Measurements from ENCODE around the gene ATP9A.
"Not testable (repeated sequence)": the region's sequence is repeated elsewhere in the genome, so short reads cannot be mapped to it uniquely, and the experiment has no call there.

Gene ATP9A

DNA sequence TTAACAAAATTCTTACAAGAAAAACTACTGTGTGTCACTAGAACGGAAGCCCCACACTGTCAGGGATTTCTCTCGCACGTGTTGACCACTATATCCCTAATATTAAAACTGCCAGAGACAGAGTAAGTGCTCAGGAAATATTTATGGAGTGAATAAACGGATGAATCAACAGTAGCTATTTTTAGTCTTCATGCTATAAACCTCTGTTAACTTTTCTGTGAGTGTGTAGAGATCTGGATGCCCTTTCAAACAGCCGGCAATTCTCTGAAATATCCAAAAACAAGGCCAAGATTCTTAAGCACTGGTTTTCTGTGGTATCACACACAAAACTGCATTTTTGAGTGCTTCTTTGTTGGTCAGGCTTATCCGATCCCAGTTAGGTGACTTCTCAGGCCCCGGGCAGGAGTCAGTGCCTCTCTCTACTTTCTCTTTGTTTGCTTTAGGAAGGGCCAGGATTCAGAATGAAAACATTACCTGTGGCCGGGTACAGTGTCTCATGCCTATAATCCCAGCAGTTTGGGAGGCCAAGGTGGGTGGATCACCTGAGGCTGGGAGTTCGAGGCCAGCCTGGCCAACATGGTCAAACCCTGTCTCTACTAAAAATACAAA is 15.7 kb downstream of the ATP9A start:
- no peak for DNase-seq

DNA sequence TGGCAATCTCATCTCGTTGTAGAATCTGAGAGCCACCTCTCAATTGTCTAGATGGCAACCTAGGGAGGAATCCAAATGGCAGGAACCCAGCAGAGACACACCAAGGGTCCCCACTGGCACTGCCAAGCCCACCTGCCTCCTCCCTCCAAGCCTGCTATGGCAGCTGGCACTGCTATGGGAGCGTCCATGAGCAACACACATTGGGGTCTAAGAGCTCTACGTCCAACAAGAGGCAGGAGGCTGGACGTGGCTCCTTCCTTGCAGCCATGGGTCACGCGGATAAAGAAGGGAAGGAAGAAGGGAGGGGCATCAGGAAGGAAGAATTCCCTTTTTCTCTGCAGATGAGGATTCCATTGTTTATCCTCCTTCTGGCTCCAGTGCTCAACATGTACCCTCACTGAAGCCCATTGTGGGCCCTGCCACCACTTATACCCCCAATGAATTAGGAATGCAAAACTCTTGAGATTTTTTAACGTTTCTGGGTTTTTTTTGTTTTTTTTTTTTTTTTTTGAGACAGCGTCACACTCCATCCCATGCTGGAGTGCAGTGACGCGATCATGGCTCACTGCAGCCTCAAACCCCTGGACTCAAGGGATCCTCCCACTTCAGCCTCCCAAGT is 17.3 kb downstream of the ATP9A start:
- DNase-seq, result no peak

DNA sequence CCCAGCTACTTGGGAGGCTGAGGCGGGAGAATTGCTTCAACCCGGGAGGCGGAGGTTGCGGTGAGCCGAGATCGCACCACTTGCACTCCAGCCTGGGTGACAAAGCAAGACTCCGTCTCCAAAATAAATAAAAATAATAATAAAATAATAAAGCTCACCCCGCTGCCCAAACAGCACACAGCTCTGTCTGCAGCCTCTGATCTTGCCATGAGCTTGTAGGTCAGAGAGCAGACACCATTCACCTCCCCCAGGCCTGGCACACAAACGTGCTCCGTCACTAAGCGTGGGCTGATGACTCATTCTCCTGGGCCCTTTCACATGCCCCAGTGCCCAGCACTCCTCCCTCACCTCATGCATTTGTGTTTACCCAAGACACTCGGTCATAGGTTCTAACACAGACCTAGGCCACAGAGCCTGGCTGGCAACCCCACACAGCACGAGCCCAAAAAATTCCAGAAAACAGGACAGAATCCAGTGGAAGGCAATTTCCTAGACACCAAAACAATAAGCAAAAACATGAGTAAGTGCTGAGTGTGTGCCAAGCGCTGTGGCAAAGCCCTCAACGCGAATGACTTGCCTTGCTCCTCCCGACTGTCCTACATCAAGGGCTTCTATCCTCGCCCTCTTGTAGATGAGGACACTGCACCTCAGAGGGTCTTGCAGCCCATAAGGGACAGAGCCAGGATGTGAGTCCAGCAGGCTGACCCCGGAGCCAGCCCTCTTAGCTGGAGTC is 18.0 kb downstream of the ATP9A start:
- no peak for DNase-seq

DNA sequence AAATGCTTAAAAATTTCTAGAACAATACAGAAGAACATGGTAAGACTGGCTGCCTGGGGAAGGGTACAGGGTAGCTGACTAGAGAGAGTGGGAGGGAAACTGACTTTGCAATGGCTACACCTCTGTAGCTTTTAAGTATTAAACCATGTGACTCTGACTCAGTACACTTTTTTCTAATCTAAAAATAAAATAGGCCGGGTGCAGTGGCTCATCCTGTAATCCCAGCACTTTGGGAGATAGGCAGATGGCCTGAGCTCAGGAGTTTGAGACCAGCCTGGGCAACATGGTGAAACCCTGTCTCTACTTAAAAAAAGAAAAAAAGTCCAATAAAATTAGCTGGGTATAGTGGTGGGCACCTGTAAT is 18.5 kb downstream of the ATP9A start:
- DNase-seq, result no peak

DNA sequence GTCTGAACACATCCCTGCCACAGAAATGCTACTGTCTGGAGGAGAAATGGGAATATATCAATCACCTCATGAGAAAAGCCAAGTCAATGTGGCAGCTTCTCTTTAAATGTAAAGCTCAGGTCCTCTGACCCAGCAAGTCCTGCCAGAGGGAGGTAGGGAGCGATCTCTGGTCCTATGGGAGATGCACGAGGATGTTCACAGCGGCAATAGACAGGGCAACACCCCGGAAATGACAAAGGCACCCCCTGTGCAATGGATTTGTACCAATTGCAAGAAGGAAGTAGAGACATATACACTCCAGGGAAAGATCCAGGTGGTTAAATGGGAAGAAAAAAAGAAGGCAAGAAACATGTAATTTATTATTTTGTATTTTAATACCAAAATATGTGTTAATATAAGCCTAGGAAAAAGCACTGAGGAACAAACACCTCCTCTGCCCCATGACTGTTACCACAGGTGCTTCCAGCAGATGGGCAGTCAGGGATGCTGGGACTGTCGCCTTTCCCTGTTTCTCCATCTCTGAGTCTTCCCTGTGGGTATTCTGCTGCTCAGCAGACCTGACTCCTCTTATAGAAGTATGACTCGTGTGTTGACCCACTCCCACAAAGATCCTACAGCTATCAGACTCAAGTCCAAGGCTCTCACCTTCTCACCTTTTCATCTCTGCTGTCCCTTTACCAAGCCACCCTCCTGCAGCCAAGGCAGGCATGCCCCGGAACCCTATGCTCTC is 20.8 kb downstream of the ATP9A start:
- DNase-seq, result no peak

DNA sequence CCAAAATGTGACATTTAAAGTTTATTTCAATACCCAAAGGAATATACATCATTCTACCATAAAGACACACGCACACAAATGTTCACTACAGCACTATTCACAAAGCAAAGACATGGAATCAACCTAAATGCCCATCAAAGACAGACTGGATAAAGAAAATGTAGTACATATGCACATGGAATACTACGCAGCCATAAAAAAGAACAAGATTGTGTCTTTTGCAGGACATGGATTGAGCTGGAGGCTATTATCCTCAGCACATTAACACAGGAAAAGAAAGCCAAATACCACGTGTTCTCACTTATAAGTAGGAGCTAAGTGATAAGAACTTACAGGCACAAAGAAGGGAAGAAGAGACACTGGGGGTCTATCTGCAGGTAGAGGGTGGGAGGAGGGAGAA is 22.4 kb downstream of the ATP9A start:
- DNase-seq, result no peak

DNA sequence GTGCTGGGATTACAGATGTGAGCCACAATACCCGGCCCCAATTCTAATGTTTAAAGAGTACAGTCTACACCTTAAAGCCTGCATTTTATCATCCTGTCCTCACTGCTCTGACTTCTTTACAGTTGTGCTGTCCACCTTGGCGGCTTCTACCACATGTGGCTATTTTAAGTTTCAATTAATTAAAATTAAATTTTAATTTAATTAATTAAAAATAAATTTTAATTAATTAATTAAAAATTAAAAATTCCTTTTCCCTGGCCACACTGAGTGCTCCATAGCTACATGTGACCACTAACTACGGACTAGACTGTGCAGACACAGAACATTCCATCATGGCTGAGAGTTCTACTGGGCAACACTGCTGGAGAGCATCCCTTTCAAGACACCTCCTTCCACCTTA is 27.4 kb downstream of the ATP9A start:
- DNase-seq, result no peak

DNA sequence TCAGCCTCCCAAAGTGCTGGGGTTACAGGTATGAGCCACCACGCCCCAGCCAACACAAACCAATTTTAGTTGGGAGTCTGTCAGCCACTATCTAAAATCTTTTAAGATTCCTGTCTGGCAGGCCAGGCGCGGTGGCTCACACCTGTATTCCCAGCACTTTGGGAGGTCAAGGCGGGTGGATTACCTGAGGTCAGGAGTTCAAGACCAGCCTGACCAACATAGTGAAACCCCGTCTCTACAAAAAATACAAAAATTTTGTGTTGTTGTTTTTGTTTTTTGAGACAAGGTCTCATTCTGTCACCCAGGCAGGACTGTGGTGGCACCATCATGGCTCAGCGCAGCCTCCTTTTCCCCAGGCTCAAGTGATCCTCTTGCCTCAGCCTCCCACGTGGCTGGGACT is 27.9 kb downstream of the ATP9A start:
- DNase-seq, result not testable (repeated sequence)

DNA sequence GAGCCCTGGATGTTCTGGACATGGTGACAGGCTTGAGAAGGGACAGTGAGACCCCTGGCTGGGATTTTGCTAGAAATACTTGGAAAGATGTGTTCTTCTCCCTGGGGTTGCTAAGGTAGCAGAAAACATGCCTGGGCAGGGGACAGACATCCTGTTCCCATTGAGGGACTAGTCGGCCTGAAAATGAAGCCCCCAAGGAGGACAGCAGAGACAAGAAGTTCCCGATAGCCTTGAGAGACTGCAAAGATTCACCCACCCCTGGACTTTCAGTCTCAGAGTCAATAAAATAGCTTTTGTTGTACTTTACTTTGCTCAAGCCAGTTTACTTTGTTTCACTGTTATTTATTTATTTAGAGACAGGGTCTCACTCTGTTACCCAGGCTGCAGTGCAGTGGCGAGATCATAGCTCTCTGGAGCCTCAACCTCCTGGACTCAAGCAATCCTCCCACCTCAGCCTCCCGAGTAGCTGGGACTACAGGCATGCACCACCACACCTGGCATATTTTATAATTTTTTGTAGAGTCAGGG is 28.4 kb downstream of the ATP9A start:
- DNase-seq, result no peak

DNA sequence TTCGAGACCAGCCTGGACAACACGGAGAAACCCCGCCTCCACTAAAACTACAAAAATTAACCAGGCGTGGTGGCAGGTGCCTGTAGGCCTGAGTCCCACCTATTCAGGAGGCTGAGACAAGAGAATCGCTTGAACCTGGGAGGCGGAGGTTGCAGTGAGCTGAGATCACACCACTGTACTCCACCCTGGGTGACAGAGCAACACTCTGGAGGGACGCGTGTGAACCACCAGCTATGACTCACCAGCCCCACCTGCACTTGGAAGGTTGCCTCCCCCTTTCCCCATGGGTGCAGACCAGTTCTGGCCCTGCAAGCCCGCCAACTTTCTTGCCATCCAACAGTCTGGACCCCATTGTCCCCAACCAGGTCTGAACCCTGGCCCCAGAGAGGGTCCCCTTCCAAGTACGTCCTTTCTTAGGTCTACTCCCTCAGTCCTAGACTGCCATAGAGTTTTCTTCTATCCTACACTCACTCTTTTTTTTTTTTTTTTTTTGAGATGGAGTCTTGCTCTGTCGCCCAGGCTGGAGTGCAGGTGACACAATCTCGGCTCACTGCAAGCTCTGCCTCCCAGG is 29.2 kb downstream of the ATP9A start:
- no peak for DNase-seq

DNA sequence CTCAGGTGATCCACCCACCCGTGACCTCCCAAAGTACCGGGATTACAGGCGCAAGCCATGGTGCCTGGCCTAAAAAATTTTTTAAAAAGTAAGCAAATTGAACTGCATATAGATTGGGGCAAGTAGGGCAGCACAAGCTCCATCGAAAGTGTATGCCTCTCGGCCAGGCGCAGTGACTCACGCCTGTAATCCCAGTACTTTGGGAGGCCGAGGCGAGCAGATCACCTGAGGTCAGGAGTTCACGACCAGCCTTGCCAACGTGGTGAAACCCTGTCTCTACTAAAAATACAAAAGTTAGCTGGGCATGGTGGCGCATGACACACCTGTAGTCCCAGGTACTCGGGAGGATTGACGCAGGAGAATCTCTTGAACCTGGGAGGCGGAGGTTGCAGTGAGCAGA is 29.9 kb downstream of the ATP9A start:
- not testable (repeated sequence) for DNase-seq

DNA sequence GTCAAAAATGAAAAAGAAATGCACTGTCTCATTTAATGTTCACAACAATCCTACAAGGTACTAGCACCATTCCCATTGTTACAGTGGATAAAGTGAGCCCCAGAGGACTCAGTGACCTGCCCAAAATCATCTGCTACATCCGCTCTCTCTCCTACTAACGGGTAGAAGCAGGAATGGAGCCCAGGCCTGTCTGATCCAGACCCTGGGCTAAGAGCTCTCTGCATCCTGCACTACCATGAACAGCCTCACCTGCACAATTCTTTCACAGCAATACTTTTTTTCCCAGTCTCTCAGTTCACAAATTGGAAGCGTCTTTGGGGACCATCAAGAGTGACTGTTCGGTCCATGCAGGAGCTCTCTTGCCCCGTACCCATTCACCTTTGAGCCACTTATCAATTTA is 31.2 kb downstream of the ATP9A start:
- DNase-seq, result no peak

DNA sequence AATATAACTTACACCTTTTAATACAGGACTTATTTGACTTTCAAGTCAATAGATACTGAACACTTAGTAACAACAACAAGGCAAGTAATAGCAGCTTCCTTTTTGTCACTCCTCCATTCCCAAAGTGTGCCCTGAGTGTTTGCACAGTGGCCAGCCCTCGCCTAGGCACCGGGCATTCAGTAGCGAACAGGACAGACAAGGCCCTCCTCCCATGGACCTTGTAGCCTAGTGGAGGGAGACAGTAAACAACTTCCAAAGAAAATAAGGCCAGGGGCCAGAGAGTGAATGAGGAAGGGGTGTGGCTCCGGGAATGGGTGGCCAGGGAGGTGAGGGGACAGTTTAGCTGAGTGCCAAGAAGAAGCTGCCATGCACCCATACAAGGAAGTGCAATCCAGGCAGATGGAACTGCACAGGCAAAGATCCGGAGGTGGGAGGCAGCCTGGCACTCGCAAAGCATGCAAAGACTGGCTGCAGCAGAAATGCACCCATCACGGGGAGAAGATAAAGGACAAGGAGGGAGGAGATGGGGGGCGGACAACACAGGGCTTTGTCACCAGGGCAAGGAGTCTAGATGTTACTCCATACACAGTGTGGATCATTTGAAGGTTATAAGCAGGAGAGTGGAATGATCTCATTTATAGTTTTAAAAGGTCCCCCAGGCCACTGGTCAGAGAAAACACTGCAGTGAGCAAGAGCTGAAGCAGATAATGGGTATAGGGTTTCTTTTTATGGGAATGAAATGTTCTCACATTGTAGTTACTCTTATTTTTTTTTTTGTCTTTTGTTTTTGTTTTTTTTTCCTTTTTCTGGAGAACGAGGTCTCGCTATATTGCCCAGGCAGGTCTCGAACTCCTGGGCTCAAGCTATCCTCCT is 32.2 kb downstream of the ATP9A start:
- no peak for DNase-seq

DNA sequence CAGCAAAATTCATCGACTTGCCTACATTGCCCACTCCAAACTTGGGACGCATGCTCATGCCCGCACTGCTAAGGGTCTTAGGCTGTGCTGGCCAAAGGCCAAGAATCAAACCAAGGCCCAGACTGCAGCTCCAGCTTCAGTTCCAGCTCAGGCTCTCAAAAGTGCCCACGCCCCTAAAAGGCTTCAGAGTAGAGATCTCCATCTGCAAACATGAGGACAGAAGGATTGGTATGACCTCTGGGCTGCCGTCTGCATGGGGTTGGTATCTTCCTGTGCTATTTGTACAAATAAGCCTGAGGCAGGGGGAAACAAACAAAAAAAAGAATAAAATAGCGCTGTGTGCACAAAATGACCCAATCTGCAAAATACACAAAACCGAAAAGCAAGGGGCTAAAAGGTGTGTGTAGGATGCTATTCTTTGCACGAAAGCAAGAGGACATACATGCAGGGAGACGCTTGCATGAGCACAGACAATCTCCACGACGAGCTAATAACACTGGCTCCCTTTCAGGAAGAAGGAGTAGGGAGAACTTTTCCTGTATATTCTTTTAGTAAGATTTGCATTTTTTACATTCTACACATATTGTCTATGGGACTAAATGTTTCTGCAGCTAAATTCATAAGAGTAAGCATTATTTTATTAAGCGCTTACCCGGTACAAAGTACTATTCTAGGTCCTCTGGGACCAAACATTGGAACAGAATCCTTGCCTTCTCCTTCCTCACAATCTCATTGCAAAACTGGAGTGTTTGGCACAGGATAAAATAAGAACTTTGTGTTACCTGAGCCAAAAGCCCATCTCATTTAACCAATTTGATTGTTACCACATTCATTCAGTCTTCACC is 33.1 kb downstream of the ATP9A start:
- DNase-seq, result no peak

DNA sequence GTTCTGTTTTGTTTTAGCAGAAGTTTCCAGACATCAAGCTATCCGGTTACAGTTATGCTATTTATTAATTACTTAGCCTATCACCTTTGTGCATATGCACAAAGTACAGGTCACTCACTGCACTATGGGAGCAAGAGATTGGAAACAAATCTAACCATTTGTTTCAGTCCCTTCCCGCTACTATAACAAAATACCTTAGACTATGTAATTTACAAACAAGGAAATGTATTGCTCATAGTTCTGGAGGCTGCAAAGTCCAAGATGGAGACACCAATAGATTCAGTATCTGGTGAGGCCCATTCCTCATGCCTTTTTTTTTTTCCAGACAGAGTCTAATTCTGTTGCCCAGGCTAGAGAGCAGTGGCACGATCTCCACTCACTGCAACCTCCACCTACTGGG is 35.1 kb downstream of the ATP9A start:
- DNase-seq, result no peak

DNA sequence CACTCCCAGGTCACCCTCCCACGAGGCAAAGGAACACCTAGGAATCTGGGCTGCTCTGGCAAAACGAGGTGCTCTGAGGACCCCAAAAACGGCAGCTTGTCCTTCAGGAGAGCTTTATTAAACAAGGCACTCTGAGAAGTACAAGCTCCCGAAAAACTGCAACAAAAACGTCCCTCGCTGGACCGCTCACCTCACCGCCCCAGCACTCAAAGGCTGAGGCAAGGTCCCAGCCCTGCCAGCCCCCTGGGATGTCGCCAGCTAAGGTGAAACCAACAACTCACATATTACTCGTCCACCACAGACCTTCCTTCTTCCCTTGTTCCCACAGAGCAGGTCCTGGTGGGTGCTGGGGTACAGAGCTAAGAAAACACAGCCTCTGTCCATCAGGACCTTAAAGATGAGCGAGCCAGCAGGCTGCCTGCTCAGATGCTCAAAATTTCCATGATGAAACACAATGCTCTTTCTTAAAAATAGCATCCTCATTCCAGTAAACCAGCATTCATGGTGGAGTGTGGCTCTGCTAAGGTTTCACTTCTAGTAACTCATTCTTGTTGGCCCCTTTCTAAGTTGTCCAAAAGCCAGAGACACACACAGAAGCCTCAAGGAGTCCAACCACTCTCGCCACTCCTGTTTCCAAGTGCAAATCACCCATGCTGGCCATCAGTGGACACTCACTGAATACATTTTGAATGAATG is 35.9 kb downstream of the ATP9A start:
- DNase-seq, result no peak

DNA sequence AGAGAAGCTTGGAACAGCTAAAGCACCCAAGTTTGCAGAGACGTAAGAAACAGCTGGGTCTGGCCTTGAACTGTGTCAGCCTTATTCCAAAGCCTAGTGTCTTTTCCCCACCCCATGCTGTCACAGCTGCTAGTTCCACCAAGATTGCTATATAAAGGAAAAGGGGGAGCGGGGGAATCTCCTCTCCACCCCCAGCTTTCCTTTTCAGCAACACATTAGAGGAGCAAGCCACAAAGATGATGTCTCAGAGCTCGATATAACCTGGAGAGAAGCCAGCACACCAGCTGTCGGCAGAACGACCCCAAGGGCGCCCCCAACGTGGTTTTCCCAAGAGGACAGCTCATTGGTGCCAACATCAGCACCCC is 36.5 kb downstream of the ATP9A start:
- DNase-seq, result no peak

DNA sequence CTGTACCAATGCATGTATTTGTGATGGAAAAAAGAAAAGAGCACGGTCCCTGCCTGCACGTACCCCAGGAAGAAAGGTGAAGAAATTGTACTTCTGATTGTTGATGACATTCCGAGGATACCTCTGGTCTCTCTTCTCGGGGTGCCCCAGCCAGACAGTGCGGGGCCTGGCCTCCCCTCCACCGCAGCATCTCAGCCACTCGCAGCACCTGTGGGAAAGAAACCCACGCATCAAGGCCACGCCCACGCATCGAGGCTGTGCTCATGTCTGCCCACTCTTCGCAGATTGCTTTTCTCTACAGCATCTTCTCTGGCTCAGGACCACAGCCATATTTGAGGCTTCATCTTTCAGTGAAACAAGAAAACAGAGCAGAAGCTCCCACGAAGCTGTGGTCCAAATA is 38.4 kb downstream of the ATP9A start:
- no peak for DNase-seq

DNA sequence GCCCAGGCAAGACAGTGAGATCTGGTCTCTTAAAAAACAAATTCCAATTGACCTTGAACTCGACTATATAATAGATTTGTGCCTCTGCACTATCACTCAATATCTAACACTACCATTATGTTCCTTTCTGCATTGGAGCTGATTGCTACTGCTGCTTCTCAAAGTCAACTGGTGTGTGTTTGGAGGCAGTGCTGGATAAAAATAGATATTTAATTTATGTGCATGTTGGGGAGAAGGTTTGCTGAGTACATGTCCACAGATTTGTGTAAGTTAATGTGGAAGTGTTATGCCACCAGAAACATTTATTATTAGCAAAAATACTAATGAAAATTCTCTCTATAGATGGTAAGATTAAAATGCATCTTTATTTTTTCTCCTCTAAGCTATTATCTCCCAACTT is 39.5 kb downstream of the ATP9A start:
- no peak for DNase-seq

DNA sequence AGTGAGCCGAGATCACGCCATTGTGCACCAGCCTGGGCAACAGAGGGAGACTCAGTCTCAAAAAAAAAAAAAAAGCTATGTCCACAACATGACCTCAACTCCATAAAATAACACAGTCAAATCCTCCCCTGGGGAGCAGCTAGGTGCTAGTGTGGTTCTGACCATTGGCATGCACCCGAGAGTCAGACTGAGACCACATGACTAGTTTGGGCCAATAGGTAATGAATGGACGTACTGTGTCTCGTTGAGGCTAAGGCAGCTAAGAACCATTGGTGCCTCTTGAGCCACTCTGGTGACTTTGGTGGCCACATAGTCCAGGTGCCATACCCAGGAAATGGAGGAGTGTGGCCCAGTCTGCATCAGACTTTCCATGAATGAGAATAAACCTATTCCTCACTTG is 40.3 kb downstream of the ATP9A start:
- DNase-seq, result no peak
